G401 (cell line): ENCODE data around the gene GPR33. TPM values are rescaled to one million over a fixed set of nuclear protein-coding genes. Genes with fewer than 3 reads are reported as not detected.

Experiments
- total RNA-seq: library from RNA; depleted of rRNA; stranded (reverse); fragments of >200 nt; shearing (Covaris generic); gene quantifications from 2 replicates; pipeline ENCODE4 v1.2.3, GENCODE V29; 2014; rRNA removed

Gene GPR33
- total RNA-seq, 1 experiment from 2014 or later, result not detected

Other genes starting within 250 kb of the GPR33 start
- gene HEATR5A, start 67.5 kb downstream of the GPR33 start, total RNA-seq, result 14.9 and 27.5 TPM in 2 replicates
- gene DTD2, start 30.5 kb downstream of the GPR33 start, total RNA-seq, result 58.0 and 80.7 TPM in 2 replicates
- 15.7 and 26.8 TPM in 2 replicates for gene NUBPL, start 73.4 kb upstream of the GPR33 start, total RNA-seq